SK-N-MC (cell line): Measurements from ENCODE around the gene KDM6A.
"Not testable (repeated sequence)": the region's sequence is repeated elsewhere in the genome, so short reads cannot be mapped to it uniquely, and the experiment has no call there.

ENCODE experiments used
- EZH2 ChIP-seq: fragments of 200-600 bp; sonication (generic); IDR thresholded peaks from one replicate; pipeline ENCODE4 v1.6.1; 2017; ENCODE audit warnings: antibody characterized with exemption
- FOXP2 ChIP-seq: optimal IDR thresholded peaks from 2 replicates; pipeline ENCODE3; 2011; ENCODE audit warnings: mild to moderate bottlenecking, moderate library complexity; ENCODE audit not compliant: insufficient read depth; ENCODE audit errors: extremely low read length, control extremely low read depth
- POLR2AphosphoS5 ChIP-seq: IDR thresholded peaks from 2 replicates; pipeline ENCODE4 v1.6.1; 2012; ENCODE audit warnings: mild to moderate bottlenecking, low read depth, low read length, borderline replicate concordance

- TF ChIP-seq EZH2, POLR2AphosphoS5, FOXP2: not testable (repeated sequence)
Observed at GRCh38 chrX:45073011-45073410, 200.0 kb downstream of the KDM6A start.
